HG03460 (cell line): ENCODE data around the gene SEC24C.
"Not testable (repeated sequence)": the region's sequence is repeated elsewhere in the genome, so short reads cannot be mapped to it uniquely, and the experiment has no call there.

Source experiments
- ATAC-seq: cut with Tn5 transposase; IDR thresholded peaks from one replicate; pipeline ENCODE4 v1.9.1; 2021; ENCODE audit not compliant: unreplicated experiment

Gene SEC24C, protein sequence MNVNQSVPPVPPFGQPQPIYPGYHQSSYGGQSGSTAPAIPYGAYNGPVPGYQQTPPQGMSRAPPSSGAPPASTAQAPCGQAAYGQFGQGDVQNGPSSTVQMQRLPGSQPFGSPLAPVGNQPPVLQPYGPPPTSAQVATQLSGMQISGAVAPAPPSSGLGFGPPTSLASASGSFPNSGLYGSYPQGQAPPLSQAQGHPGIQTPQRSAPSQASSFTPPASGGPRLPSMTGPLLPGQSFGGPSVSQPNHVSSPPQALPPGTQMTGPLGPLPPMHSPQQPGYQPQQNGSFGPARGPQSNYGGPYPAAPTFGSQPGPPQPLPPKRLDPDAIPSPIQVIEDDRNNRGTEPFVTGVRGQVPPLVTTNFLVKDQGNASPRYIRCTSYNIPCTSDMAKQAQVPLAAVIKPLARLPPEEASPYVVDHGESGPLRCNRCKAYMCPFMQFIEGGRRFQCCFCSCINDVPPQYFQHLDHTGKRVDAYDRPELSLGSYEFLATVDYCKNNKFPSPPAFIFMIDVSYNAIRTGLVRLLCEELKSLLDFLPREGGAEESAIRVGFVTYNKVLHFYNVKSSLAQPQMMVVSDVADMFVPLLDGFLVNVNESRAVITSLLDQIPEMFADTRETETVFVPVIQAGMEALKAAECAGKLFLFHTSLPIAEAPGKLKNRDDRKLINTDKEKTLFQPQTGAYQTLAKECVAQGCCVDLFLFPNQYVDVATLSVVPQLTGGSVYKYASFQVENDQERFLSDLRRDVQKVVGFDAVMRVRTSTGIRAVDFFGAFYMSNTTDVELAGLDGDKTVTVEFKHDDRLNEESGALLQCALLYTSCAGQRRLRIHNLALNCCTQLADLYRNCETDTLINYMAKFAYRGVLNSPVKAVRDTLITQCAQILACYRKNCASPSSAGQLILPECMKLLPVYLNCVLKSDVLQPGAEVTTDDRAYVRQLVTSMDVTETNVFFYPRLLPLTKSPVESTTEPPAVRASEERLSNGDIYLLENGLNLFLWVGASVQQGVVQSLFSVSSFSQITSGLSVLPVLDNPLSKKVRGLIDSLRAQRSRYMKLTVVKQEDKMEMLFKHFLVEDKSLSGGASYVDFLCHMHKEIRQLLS

DNA sequence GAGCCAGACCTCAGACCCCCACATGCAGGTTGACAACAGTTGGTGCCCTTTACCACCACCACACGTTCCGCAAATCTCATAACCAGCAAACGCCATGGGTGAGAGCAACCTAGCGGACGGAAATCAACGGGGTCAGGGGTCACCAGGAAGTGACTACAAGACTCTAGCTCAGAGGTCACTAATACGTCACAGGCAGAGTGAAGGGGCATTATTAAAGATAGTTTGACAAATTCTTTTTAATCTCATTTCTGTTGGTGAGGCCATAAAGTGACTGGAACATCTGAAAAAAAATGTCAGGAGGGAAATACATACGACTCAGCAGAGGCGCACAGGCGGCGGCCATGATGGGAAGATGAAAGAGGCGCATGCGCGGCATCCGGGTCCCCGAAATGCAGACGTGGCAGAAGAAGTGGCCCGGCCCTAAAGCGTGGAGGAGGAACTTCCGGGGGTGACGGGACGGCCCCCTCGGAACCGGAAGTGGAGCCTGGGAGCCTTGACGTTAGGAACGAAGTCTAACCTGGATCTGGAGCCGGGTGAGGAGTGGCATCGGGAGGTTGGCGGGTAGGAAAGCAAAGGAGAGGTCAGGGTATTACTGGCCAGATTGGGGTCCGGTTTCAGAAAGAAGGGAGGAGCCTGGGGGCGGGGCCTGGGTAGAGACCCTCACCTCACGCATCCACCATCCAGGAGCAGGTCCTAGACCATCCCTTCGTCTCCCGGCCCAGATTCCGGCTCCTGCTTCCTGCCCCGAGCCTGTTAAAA is at the start of gene SEC24C:
TSS of gene SEC24C (plus strand) at position 468 of the 759 bp plus-strand sequence. CDS start 2,461 bp downstream, outside the sequence.
- peak; percentile 85 for ATAC-seq

DNA sequence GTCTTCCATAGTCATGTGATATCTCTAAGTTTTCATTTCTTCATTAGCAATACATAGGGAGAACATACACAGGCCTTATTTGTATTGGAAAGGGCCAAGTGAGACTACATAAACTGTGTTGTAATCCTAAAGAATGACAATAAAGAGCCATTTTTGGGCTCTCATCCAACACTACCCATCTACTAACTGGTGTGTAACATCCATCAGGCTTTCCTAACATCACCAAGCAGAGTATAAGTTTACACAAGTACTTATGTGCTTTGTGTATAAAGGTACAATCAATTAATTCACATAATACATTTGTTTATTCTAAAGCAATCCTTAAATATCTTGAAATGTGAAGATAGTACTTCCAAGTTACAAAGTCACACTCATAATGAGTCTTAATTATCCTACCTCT is 48.9 kb upstream of the SEC24C start:
- not testable (repeated sequence) for ATAC-seq

DNA sequence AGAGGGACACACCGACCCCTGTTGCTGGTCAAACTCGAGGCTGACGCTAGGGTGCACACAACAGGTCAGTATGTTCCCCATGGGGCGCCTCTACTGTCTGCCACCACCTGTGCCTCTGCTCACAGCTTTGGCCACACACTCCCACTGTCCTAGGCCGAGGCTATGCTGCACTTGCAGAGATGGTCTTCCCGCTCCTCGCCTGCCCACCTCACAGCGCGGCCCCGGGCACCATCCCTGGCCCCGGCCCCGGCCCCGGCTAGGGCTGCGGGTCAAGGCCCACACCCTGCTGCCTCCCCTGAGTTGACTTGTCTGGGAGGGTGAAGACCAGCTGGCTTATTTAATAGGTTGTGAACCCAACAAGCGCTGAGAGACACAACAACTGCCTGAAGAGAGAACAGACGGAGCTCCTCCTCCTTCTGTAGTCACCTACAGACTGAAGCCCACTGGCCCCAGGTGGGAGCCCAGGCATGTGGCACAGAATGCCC is 46.5 kb upstream of the SEC24C start, which contains the start of gene AGAP5:
TSS of gene AGAP5 (minus strand) at position 435 of the 485 bp plus-strand sequence. CDS start at position 81, 354 bp downstream.
- not testable (repeated sequence) for ATAC-seq

DNA sequence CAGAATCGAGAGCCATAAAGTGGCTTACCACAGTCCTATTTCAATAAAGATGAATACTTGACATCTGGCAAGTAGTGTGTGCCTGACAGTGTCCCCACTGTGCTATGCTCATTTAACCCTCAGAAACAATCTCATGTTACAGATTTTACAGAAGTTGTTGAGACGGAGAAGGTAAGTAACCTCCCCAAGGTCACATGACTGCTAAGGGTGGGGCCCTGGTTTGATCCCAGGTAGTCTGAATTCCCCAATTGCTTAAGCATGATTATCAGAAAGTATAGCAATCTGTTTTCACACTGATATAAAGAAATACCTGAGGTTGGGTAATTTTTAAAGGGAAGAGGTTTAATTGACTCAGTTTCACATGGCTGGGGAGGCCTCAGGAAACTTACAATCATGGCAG is 45.4 kb upstream of the SEC24C start:
- not testable (repeated sequence) for ATAC-seq

DNA sequence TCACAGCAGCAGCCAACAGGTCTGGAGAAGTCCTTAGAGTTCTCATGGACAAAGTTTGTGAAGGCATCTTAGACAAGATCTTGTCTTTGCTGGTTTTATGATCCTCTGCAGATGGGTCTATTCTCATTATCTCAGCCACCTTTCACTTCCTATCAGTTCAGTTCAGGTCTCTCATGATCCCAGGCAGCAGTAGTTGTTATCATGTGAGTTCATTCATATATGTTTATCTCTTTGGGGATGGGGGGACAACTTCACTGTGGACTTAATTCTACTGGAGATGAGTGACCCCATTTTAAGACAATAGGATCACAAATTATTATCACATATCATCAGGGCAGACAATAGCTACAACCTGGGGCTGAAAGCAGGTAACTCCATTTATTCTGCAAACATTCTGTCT is 40.2 kb upstream of the SEC24C start:
- ATAC-seq = not testable (repeated sequence)

DNA sequence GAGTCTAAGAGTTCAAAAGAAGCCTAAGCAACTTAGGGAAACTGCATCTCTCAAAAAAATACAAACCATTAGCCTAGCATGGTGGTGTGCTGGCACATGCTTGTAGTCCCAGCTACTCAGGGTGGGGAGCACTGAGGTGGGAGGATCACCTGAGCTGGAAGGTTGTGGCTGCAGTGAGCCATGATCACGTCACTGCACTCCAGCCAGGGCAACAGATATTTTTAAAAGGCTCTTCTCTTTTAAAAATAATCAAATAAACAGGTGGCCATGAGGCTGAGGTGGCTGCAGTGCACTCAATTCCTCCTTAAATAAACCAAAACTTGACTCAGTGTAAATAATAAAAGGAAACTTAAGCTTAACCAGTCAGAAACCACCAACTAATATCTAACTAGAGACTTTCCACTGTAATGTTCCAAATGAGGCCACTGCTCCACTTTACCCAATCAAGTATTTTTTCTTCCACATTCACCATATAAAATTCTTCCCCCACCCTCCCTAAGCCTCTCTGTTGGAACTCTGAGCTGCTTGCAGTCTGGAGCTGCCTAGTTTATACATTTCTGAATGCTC is 38.6 kb upstream of the SEC24C start:
- ATAC-seq = not testable (repeated sequence)

DNA sequence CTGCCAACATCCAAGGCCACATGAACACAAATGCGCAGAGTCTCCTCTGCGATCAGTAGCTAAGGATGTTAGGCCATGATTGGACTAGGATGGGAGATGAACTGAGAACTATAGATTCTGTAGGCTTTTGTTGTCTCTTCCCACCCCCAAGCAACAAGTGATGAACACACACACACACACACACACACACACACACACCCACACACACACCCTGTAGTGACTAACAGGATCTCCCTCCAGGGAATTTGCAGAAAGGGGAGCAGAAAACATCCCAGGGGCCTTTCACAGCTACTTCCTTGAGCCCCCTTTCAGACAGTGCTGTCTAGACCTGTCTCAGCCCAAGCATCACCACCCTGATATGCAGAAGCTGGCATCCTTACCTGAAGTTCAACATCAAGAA is 37.7 kb upstream of the SEC24C start:
- not testable (repeated sequence) for ATAC-seq

DNA sequence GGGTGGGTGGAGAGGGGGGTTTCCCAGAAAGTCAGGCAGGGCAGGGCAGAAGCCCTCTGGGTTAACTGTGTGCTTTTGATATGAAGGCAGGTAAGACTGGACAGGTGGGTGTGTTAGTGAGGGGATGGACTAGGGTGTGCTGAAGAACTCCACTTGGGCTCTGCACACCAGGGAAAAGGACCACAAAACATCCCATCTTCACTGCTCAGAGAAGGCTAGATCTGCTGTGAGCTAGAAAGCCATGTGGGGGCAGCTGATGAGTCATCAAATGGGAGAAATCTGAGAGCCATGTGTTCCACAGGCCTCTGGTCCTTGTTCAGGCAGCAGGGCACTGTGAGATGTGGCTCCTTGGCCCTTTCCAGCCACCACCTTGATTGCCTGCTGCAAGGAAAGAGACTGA is 36.5 kb upstream of the SEC24C start:
- ATAC-seq = not testable (repeated sequence)

DNA sequence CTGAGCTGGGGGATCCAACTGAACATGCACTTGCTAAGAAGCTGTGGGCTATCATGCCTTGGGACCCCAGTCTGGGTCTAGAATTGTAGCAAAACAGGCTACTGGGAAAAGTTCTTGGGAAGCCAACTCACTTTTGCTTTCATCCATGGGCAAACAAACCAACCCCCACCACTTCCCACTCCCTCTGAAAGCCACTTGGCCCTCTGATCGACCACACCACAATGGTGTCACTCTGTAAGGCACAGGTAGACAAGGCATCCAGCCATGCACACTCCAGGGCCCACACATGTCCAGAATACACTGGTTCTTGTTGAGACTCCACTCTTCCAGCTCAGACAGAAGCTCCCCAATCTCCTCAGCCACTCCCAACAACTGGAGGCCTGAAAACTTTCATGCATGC is 36.0 kb upstream of the SEC24C start:
- ATAC-seq = not testable (repeated sequence)

DNA sequence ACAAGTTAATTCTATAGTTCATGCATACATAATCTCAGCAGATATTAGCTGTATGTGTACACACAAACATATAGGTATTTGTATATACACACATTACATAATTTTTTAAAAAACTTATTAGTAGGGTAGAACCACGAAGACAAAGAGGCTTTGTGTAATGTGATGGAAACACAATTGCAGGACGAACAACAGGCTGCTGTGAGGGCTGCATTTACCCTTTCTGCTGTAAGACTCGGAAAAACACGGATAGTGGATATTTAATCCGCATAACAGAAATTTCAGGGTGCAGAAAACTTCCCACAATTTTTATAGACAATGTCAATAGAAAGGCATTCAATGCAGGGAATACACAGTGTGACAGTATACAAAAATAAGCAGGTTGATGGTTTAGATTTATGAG is 32.5 kb upstream of the SEC24C start:
- ATAC-seq = not testable (repeated sequence)

DNA sequence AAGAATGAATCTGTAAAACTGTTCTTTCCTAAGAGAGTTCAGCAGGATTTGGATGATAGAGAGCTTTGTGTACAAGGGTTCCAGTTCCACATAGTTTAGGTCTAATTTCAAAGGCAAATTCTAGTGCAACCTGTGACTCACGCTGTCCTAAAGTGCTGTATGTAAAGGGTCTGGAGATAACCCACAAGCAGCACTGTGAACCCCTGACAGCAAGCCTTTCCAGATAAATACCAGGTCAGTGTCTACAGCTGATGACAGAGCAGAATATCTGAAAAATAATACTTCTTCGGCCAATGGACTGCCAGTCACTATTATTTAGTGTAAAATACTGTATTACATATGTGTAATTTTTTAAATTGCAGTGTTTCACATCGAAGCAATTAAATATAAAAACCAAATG is 30.3 kb upstream of the SEC24C start:
- ATAC-seq = not testable (repeated sequence)

DNA sequence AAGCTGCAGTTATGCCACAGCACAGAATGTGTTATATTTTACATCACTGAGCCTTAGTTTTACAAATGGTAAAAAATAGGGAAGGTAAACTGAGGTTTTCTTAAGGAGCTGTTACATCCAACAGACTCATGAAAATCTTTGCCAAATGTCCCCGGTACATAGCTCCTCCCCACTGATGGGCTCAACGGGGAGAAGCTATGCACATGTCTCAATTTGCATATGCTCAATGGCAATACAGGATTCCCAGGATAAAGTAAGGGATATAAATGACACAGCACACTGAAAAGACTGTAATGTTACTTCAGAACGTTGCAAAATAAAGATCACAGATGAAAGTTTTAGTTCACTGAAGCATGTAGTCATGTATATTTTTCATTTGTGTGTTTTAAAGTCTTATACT is 29.7 kb upstream of the SEC24C start:
- ATAC-seq = not testable (repeated sequence)

DNA sequence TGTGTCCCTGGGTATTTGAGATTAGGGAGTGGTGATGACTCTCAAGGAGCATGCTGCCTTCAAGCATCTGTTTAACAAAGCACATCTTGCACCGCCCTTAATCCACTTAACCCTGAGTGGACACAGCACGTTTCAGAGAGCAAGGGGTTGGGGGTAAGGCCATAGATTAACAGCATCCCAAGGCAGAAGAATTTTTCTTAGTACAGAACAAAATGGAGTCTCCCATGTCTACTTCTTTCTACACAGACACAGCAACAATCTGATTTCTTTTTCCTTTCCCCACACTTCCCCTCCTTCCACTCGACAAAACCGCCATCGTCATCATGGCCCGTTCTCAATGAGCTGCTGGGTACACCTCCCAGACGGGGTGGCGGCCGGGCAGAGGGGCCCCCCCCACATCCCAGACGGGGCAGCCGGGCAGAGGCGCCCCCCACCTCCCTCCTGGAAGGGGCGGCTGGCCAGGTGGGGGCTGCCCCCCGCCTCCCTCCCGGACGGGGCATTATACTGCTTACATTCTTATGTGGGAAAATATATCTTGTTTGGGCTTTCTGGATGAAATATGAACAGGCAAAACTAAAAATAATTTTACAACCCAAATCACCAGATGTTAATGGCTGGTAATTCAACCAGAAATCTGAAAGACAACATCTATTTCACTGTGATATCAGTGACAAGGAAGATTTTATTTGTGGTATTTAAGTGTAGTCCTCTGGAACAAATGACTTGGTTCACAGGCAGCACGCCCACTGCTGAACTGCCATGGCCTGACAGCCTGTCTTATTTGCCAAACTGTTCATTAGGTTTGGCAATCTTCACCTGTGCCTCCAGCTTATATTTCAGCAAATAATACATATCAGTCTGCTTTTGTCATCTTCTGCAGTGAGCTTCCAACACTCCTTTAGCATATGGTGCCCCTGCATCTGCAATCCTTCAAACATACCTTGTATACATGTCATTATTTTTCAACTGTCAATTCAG is 28.7 kb upstream of the SEC24C start:
- ATAC-seq = not testable (repeated sequence)

DNA sequence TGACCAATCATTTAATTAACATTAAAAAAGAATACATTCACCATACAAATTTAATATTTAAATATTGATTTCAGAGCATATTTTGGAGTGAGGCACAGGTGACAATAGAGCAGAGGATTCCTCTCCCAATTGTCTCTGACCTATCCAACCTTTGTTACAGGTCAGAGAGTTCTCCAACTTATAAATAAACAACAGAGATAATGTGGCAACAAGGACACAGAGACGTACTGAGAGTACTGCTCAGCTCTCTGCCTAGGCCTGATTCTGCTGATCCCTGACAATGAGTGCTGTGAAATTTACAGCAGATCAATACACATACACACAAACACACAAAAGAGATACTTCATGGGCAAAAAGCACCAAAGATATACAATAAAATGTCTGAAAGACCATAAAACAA is 27.9 kb upstream of the SEC24C start:
- ATAC-seq = no peak

DNA sequence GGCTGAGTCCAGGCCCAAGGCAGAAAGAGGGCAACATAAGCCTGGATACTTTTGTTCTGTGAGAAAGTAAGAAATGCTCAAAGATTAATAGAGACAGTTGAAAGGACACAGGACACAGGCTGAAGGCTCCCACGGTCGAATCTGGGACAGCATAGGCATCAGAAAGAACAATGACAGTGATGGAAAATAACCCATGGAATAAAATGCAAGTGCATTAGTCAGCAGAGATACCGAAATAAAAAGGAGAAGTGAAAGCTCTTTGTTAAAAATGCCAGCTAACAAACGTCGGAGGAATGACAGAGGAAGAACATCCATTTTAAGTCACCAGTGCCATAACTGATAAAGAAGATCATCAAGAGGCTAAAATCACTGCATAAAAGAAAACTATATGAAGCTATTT is 26.6 kb upstream of the SEC24C start:
- no peak for ATAC-seq

DNA sequence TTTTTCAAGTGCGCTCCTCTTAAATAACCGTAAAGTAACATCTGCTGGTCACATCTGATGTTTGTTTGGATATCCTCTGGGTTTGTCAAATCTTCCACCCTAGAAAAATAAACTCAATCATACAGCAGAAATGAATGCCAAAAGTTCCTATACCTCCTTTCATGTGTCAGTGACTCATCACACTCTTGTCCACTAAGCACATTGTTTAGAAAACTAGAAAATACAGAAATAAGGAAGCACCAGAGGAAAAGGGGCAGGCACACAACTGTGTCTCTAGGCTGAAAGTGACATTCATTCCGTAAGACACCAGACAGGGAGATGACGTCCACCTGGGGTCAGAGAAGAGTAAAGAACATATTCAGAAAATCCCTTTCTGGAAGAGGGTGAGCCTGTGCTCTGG is 23.6 kb upstream of the SEC24C start:
- ATAC-seq = not testable (repeated sequence)

DNA sequence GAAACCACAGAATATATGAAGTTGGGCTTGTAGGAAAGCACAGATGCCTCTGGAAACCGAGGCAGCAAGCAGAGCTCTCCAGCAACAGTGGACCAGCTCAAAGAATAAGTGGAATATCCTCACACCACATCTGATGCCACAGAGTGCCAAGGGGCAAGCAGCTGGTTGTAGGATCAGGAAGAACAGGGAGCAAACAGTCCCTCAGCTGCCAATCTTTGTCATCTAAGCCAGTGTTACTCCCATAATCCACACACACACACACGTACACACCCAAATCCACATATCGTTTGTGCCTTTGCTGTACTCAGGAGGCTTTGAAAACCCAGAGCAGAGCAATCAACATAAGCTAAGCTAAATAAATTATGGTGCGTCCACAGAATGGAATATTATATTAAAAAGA is 20.7 kb upstream of the SEC24C start:
- no peak for ATAC-seq

DNA sequence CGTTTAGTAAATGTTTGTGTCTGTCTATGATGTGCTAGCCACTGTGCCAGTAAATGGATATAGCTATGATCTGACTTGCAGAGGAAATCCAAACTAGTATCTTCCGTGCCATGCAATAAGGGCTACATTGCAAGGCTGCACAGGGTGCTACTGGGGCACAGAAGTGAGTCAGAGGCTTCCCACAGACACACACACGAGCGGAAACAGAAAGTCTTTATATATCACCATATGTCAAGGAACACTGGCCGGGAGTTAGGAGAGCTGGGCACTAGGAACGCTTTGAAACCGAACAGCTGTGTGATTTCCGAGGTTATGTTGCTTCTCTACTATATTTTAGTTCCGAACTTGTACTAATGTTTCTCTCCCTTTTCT is 14.4 kb upstream of the SEC24C start:
- ATAC-seq = not testable (repeated sequence)
